Ovary (tissue), 3 donors: ENCODE results near the gene TRIM66.

Source experiments
- CTCF ChIP-seq, 3 donors: fragments of 450-650 bp in 2 of 3; fragments of 200-600 bp in 1 of 3; IDR thresholded peaks; one replicate each; pipeline versions ENCODE4 v1.5.1 to v1.8.0; 2016 to 2022; ENCODE audit warnings: antibody characterized with exemption in 3 of 3, mild to moderate bottlenecking in 1 of 3
- POLR2A ChIP-seq: fragments of 450-650 bp; IDR thresholded peaks from one replicate; pipeline ENCODE4 v1.6.1; 2017; ENCODE audit warnings: antibody characterized with exemption, mild to moderate bottlenecking, moderate library complexity
- donor health status: DM: no; HTN: no; CAD: no.

- no peak for TF ChIP-seq CTCF (IDR thresholded peaks at IDR 0.05)
- no peak for TF ChIP-seq POLR2A
Observed at GRCh38 chr11:8702598-8702915, 20.1 kb upstream of the TRIM66 start.
